Keratinocyte (primary cell): ENCODE data around the gene SPRYD3.

Experiments used
- CTCF ChIP-seq, 3 experiments: IDR thresholded peaks in 1 of 3; conservative IDR thresholded peaks in 1 of 3; optimal IDR thresholded peaks in 1 of 3; 2 replicates in 2 of 3; 3 replicates in 1 of 3; pipeline versions ENCODE3 to v1.5.1; 2011; ENCODE audit warnings: low read length in 3 of 3, mild to moderate bottlenecking in 3 of 3, moderate library complexity in 2 of 3, control low read depth in 1 of 3, inconsistent platforms in 1 of 3; ENCODE audit not compliant: insufficient read depth in 2 of 3; ENCODE audit errors: extremely low read depth in 1 of 3
- EZH2 ChIP-seq: IDR thresholded peaks from one replicate; pipeline ENCODE4 v1.6.1; 2012; ENCODE audit warnings: inconsistent platforms, mild to moderate bottlenecking, low read length, moderate library complexity

GRCh38 chr12:53093777-53094393, 14.7 kb upstream of the SPRYD3 start:
- no peak for TF ChIP-seq CTCF (optimal IDR thresholded peaks at IDR 0.05 in 1 of 3, IDR thresholded peaks at IDR 0.05 in 1 of 3, conservative IDR thresholded peaks at IDR 0.05 in 1 of 3; ENCODE audit: extremely low read depth in 1 of 3, insufficient read depth in 2 of 3, low read length in 3 of 3)
- TF ChIP-seq EZH2 = no peak
